OCI-LY1 (cell line): ENCODE measurements around the gene MYLIP.

Experiments used
- CTCF ChIP-seq: fragments of 200-600 bp; sonication (generic), shearing (Covaris generic); IDR thresholded peaks from 2 replicates; pipeline ENCODE4 v1.5.1; 2017; ENCODE audit warnings: mild to moderate bottlenecking, antibody characterized with exemption, low read length, moderate library complexity, mixed read lengths
- EZH2 ChIP-seq: fragments of 200-600 bp; sonication (generic), shearing (Covaris generic); IDR thresholded peaks from 2 replicates; pipeline ENCODE4 v1.8.0; 2017; ENCODE audit warnings: borderline replicate concordance, mixed run types, mild to moderate bottlenecking, antibody characterized with exemption, low read length, moderate library complexity, mixed read lengths

- TF ChIP-seq CTCF = no peak
- no peak for TF ChIP-seq EZH2
Observed at GRCh38 chr6:16124198-16125180, 4.4 kb upstream of the MYLIP start.
